Caco-2 (cell line): Measurements from ENCODE around the gene PTPN13. TPM values are rescaled to one million over a fixed set of nuclear protein-coding genes. Genes with fewer than 3 reads are reported as not detected.

ENCODE experiments used
- BruUV-seq: library from RNA; stranded (reverse); fragments of 400-500 nt; replicated peaks from 2 replicates; lab custom pipeline; 2021; lab: Mats Ljungman, UMichigan
- CTCF ChIA-PET: fragments of 300-600 bp; sonication (Branson Sonifier 250); formaldehyde crosslinking; loops from one replicate; lab custom pipeline; 2022; ENCODE audit warnings: antibody characterized with exemption; lab: Charles Lee
- POLR2A ChIA-PET: fragments of 300-600 bp; sonication (Branson Sonifier 250); formaldehyde crosslinking; loops from one replicate; lab custom pipeline; 2022; ENCODE audit warnings: antibody characterized with exemption; lab: Charles Lee
- DNase-seq, 2 experiments: peaks; one replicate each; pipeline versions ENCODE4 v3.0.0 to v3.0.0-alpha.2; 2020 to 2022
- H3K27me3 ChIP-seq: replicated peaks from 2 replicates; pipeline ENCODE4 v1.6.0; 2011; ENCODE audit warnings: low read length; ENCODE audit not compliant: control insufficient read depth, insufficient read depth
- H3K36me3 ChIP-seq: 2 replicates; pipeline ENCODE4 v1.5.1; 2011; ENCODE audit warnings: low read length; ENCODE audit not compliant: control insufficient read depth, insufficient read depth
- H3K4me1 ChIP-seq: fragments of 250-450 bp; sonication (Bioruptor Pico); 2 replicates; pipeline ENCODE4 v1.5.1; 2020; ENCODE audit warnings: mild to moderate bottlenecking
- H3K4me3 ChIP-seq: 2 replicates; pipeline ENCODE4 v1.5.1; 2011; ENCODE audit warnings: low read depth, mild to moderate bottlenecking, control low read depth, low read length
- H3K9me3 ChIP-seq: fragments of 250-450 bp; sonication (Bioruptor Pico); 2 replicates; pipeline ENCODE4 v1.5.1; 2020; ENCODE audit warnings: mild to moderate bottlenecking, moderate library complexity
- H3K27ac Mint-ChIP-seq: one replicate; pipeline ENCODE4 v1.8.0; 2022; ENCODE audit warnings: mixed read lengths; ENCODE audit not compliant: unreplicated experiment
- H3K27me3 Mint-ChIP-seq: one replicate; pipeline ENCODE4 v1.8.0; 2022; ENCODE audit warnings: mixed read lengths; ENCODE audit not compliant: insufficient read depth, unreplicated experiment
- H3K36me3 Mint-ChIP-seq: one replicate; pipeline ENCODE4 v1.8.0; 2022; ENCODE audit warnings: mild to moderate bottlenecking, mixed read lengths; ENCODE audit not compliant: insufficient read depth, unreplicated experiment
- H3K4me1 Mint-ChIP-seq: one replicate; pipeline ENCODE4 v1.8.0; 2022; ENCODE audit warnings: low read depth, mixed read lengths; ENCODE audit not compliant: unreplicated experiment
- H3K4me3 Mint-ChIP-seq: one replicate; pipeline ENCODE4 v1.8.0; 2022; ENCODE audit warnings: mild to moderate bottlenecking, moderate library complexity, mixed read lengths; ENCODE audit not compliant: unreplicated experiment
- H3K9me3 Mint-ChIP-seq: one replicate; pipeline ENCODE4 v1.8.0; 2022; ENCODE audit warnings: mixed read lengths; ENCODE audit not compliant: unreplicated experiment
- intact Hi-C: fragments of 100-400 bp; cut with micrococcal nuclease; formaldehyde crosslinking; loops from one replicate; pipeline ENCODE4 v1.10.0; 2022; ENCODE audit not compliant: unreplicated experiment
- total RNA-seq: library from RNA; stranded (reverse); gene quantifications from 2 replicates; pipeline ENCODE4 v1.2.3, GENCODE V29; 2022
- TF ChIP-seq, protein P1 (sequence below), 2 experiments: fragments of 200-600 bp in 1 of 2; IDR thresholded peaks; 1 replicate in 1 of 2; 2 replicates in 1 of 2; pipeline versions ENCODE4 v1.5.1 to v1.8.0; 2011 to 2022; ENCODE audit warnings: antibody characterized with exemption in 1 of 2, control low read depth in 1 of 2, inconsistent platforms in 1 of 2, low read depth in 1 of 2, low read length in 1 of 2, mild to moderate bottlenecking in 1 of 2, moderate library complexity in 1 of 2; ENCODE audit not compliant: insufficient read depth in 1 of 2, severe bottlenecking in 1 of 2, unreplicated experiment in 1 of 2

Gene PTPN13
- total RNA-seq, 1 experiment from 2014 or later: 12.1 TPM

DNA sequence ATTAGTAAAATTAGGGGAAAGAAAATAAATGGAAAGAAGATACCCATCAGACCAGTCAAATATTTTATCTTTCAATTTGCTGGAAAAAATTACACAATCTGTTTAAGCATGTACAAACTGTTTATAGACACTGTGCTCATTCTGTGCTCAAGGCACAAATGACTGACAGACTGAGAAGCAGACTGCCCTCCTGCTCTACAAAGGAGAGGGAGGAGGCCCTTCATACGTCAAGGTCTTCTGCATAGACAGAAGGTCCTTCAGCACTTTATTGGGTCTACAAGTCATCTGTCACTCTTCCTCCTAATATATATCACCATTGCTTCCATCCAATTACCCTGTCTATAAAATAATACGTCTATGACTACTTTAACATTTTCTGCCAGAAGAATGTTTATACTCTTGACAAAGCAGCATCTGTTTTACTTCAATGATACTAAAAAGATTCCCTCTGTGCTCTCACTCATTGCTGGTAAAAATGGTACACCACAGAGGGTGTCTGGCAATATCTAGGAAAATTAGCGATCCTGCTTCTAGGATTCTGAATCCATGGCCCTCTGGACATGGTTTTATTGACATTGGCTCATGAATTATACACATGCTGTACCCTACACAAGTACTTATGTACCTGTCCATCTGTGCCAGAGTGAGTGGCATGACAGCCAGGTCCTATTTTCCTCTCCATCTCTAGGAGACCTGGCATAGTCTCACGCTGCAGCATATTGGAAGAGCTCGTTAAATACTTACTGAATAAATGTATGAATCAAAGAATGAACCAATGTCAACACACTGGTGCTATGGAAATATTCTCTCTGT lies 243.8 kb downstream of the PTPN13 start:
- POLR2A ChIA-PET: no interaction called here
- Mint-ChIP-seq H3K27me3 (no peaks in the 10 kb centered on the region), H3K36me3 (no peaks in the 10 kb centered on the region), H3K4me1 (no peaks in the 10 kb centered on the region), H3K9me3 (no peaks in the 10 kb centered on the region), H3K27ac (no peak overlapping the region), H3K4me3 (no peak overlapping the region)
- Histone ChIP-seq H3K9me3 (no peaks in the 10 kb centered on the region), H3K4me3 (no peak overlapping the region), H3K4me1 (no peaks in the 10 kb centered on the region), H3K27me3 (no peaks in the 10 kb centered on the region), H3K36me3 (no peaks in the 10 kb centered on the region)
- DNase-seq: no peak
- TF ChIP-seq, protein P1, sequence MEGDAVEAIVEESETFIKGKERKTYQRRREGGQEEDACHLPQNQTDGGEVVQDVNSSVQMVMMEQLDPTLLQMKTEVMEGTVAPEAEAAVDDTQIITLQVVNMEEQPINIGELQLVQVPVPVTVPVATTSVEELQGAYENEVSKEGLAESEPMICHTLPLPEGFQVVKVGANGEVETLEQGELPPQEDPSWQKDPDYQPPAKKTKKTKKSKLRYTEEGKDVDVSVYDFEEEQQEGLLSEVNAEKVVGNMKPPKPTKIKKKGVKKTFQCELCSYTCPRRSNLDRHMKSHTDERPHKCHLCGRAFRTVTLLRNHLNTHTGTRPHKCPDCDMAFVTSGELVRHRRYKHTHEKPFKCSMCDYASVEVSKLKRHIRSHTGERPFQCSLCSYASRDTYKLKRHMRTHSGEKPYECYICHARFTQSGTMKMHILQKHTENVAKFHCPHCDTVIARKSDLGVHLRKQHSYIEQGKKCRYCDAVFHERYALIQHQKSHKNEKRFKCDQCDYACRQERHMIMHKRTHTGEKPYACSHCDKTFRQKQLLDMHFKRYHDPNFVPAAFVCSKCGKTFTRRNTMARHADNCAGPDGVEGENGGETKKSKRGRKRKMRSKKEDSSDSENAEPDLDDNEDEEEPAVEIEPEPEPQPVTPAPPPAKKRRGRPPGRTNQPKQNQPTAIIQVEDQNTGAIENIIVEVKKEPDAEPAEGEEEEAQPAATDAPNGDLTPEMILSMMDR (IDR thresholded peaks at IDR 0.05; ENCODE audit: insufficient read depth in 1 of 2, low read depth in 1 of 2, low read length in 1 of 2, severe bottlenecking in 1 of 2, unreplicated experiment in 1 of 2): no peak
- intact Hi-C loops: no loop called here
- BruUV-seq: no TSS peak
- CTCF ChIA-PET: no interaction called here

DNA sequence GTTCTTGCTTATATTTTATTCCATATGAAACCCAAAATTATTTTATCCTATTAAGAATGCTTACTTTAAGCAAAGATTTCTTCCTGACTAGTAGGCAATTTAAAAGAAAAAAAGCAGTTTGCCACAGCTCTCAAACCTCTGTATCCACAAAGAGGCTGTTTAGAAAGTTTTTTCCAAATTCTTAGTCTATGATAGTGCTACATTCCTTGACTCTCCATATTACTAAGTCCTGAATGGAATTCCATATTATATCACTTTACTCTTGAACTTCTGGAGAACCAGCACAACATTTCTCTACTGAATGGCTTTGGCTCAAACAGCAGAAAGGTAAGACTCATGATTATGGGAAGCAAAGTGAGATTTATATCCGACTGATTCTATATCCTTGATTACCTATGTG lies 246.7 kb downstream of the PTPN13 start:
- H3K27ac Mint-ChIP-seq: no peak overlapping the region
- H3K36me3 Mint-ChIP-seq: no peaks in the 10 kb centered on the region
- H3K9me3 ChIP-seq: no peaks in the 10 kb centered on the region; the same call in 1 of the 2 replicates
- no peaks in the 10 kb centered on the region for H3K4me1 Mint-ChIP-seq
- POLR2A ChIA-PET: no interaction called here
- intact Hi-C loops: no loop called here
- BruUV-seq: no TSS peak
- no peaks in the 10 kb centered on the region for H3K9me3 Mint-ChIP-seq
- H3K4me3 Mint-ChIP-seq: no peak overlapping the region
- H3K4me3 ChIP-seq: no peak overlapping the region
- no peaks in the 10 kb centered on the region for H3K4me1 ChIP-seq
- H3K36me3 ChIP-seq: no peaks in the 10 kb centered on the region
- no peaks in the 10 kb centered on the region for H3K27me3 Mint-ChIP-seq
- CTCF ChIA-PET: no interaction called here
- no peaks in the 10 kb centered on the region for H3K27me3 ChIP-seq
- no peak for DNase-seq
- TF ChIP-seq, protein P1 (IDR thresholded peaks at IDR 0.05; ENCODE audit: insufficient read depth in 1 of 2, low read depth in 1 of 2, low read length in 1 of 2, severe bottlenecking in 1 of 2, unreplicated experiment in 1 of 2): no peak

DNA sequence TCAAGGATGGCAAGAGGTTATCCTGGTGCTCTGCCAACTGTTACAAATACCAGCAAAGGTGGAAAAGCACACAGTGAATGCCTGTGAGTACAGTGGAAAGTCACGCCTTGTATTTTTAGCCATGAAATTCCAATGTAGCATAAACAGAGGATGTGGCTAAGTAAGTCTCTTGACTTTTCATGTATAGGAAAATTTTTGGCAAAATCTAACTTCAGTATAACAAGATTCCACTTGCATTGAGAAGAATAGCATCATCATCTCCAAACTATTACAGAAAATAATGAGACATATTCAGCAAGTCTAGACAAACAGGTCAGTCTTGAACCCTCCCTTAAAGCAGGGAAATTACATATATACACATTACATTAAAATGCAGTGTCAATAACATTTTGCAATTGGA lies 247.2 kb downstream of the PTPN13 start:
- Mint-ChIP-seq H3K27me3 (no peaks in the 10 kb centered on the region), H3K36me3 (no peaks in the 10 kb centered on the region), H3K4me1 (no peaks in the 10 kb centered on the region), H3K27ac (no peak overlapping the region), H3K4me3 (no peak overlapping the region), H3K9me3 (no peaks in the 10 kb centered on the region)
- TF ChIP-seq, protein P1 (IDR thresholded peaks at IDR 0.05; ENCODE audit: insufficient read depth in 1 of 2, low read depth in 1 of 2, low read length in 1 of 2, severe bottlenecking in 1 of 2, unreplicated experiment in 1 of 2): no peak
- intact Hi-C loops: no loop called here
- no peak overlapping the region for H3K4me3 ChIP-seq
- POLR2A ChIA-PET: no interaction called here
- H3K27me3 ChIP-seq: no peaks in the 10 kb centered on the region
- CTCF ChIA-PET: no interaction called here
- no TSS peak for BruUV-seq
- no peaks in the 10 kb centered on the region; the same call in 1 of the 2 replicates for H3K9me3 ChIP-seq
- no peaks in the 10 kb centered on the region for H3K36me3 ChIP-seq
- no peak for DNase-seq
- no peaks in the 10 kb centered on the region for H3K4me1 ChIP-seq
